Endothelial cell of umbilical vein (primary cell): ENCODE results near the gene RNF224. TPM values are rescaled to one million over a fixed set of nuclear protein-coding genes. Genes with fewer than 3 reads are reported as not detected.

Source experiments
- BruUV-seq: library from RNA; stranded (reverse); fragments of 400-500 nt; replicated peaks from 2 replicates; lab custom pipeline; 2021; lab: Mats Ljungman, UMichigan
- CTCF ChIA-PET: fragments of 300-600, 350-600 bp; sonication (Branson Sonifier 250); formaldehyde crosslinking; loops from one replicate; lab custom pipeline; 2021; ENCODE audit warnings: antibody characterized with exemption, inconsistent platforms; lab: Charles Lee
- POLR2A ChIA-PET: fragments of 300-600, 350-600 bp; sonication (Branson Sonifier 250); formaldehyde crosslinking; loops from one replicate; lab custom pipeline; 2021; ENCODE audit warnings: antibody characterized with exemption, inconsistent platforms; lab: Charles Lee
- DNase-seq: peaks from one replicate; pipeline ENCODE4 v3.0.0-alpha.2; 2011; ENCODE audit warnings: low read depth, low spot score
- FAIRE-seq: peaks from 2 replicates; lab custom pipeline; 2011; peaks lifted over from hg19 to GRCh38; lab: Jason Lieb, UNC
- H2AFZ ChIP-seq: 2 replicates; pipeline ENCODE4 v1.6.0; 2012; ENCODE audit warnings: low read depth, low read length, control low read depth, inconsistent platforms
- H3K27ac ChIP-seq: 2 replicates; pipeline ENCODE4 v1.5.1; 2011; ENCODE audit warnings: low read depth, mild to moderate bottlenecking, control low read depth, low read length, moderate library complexity; ENCODE audit not compliant: insufficient read depth
- H3K27me3 ChIP-seq, 2 experiments: 2 replicates each; pipeline versions ENCODE4 v1.6.0 to v1.6.1; 2011; ENCODE audit warnings: low read length in 2 of 2, mixed read lengths in 1 of 2; ENCODE audit not compliant: control insufficient read depth in 2 of 2, insufficient read depth in 2 of 2
- H3K36me3 ChIP-seq, 2 experiments: 2 replicates in 1 of 2; 3 replicates in 1 of 2; pipeline ENCODE4 v1.5.1; 2011; ENCODE audit warnings: low read length in 2 of 2, mild to moderate bottlenecking in 1 of 2, moderate library complexity in 1 of 2; ENCODE audit not compliant: control insufficient read depth in 2 of 2, insufficient read depth in 2 of 2; ENCODE audit errors: extremely low read depth in 1 of 2
- H3K4me1 ChIP-seq: 3 replicates; pipeline ENCODE4 v1.5.1; 2011; ENCODE audit warnings: mild to moderate bottlenecking, low read length; ENCODE audit not compliant: control insufficient read depth, insufficient read depth; ENCODE audit errors: extremely low read depth
- H3K4me2 ChIP-seq: 2 replicates; pipeline ENCODE4 v1.6.1; 2011; ENCODE audit warnings: low read length, control low read depth, mixed read lengths; ENCODE audit not compliant: insufficient read depth
- H3K4me3 ChIP-seq, 3 experiments: fragments of 200-600 bp in 1 of 3; sonication (generic), shearing (Covaris generic) in 1 of 3; replicated peaks in 1 of 3; 2 replicates each; pipeline ENCODE4 v1.5.1; 2011 to 2016; ENCODE audit warnings: control low read depth in 3 of 3, low read length in 3 of 3, mild to moderate bottlenecking in 2 of 3, inconsistent platforms in 1 of 3, low read depth in 1 of 3, moderate library complexity in 1 of 3; ENCODE audit not compliant: insufficient read depth in 1 of 3
- H3K79me2 ChIP-seq: 2 replicates; pipeline ENCODE4 v1.6.0; 2012; ENCODE audit warnings: low read length, inconsistent platforms; ENCODE audit not compliant: control insufficient read depth, insufficient read depth
- H3K9ac ChIP-seq: replicated peaks from 2 replicates; pipeline ENCODE3; 2011; ENCODE audit warnings: low read length, control low read depth; ENCODE audit not compliant: insufficient read depth; ENCODE audit errors: extremely low read depth
- H3K9me1 ChIP-seq: replicated peaks from 3 replicates; pipeline ENCODE4 v1.6.0; 2011; ENCODE audit warnings: mild to moderate bottlenecking, low read length; ENCODE audit not compliant: control insufficient read depth, insufficient read depth; ENCODE audit errors: extremely low read depth
- H3K9me3 ChIP-seq: replicated peaks from 2 replicates; pipeline ENCODE4 v1.5.1; 2012; ENCODE audit warnings: low read length, inconsistent platforms; ENCODE audit not compliant: control insufficient read depth, insufficient read depth
- H4K20me1 ChIP-seq: replicated peaks from 2 replicates; pipeline ENCODE3; 2011; ENCODE audit warnings: mild to moderate bottlenecking, low read length; ENCODE audit not compliant: control insufficient read depth, insufficient read depth; ENCODE audit errors: extremely low read depth
- EZH2 ChIP-seq: IDR thresholded peaks from 2 replicates; pipeline ENCODE4 v1.6.1; 2012; ENCODE audit warnings: borderline replicate concordance, low read depth, mild to moderate bottlenecking, moderate library complexity, low read length, inconsistent platforms; ENCODE audit not compliant: severe bottlenecking
- FOS ChIP-seq: IDR thresholded peaks from 2 replicates; pipeline ENCODE4 v1.6.1; 2011; ENCODE audit warnings: mild to moderate bottlenecking, low read length, moderate library complexity, borderline replicate concordance; ENCODE audit not compliant: insufficient read depth
- GATA2 ChIP-seq: IDR thresholded peaks from 2 replicates; pipeline ENCODE4 v1.7.0; 2011; ENCODE audit warnings: low read depth, mild to moderate bottlenecking, moderate library complexity, mixed read lengths, low read length; ENCODE audit not compliant: insufficient read length, insufficient read depth
- JUN ChIP-seq: IDR thresholded peaks from 2 replicates; pipeline ENCODE4 v1.6.1; 2011; ENCODE audit warnings: borderline replicate concordance, low read depth; ENCODE audit not compliant: insufficient read length, insufficient read depth
- MYC ChIP-seq: IDR thresholded peaks from one replicate; pipeline ENCODE4 v1.6.1; 2011; ENCODE audit warnings: mild to moderate bottlenecking, low read depth, low read length
- POLR2A ChIP-seq: IDR thresholded peaks from 2 replicates; pipeline ENCODE4 v1.6.1; 2012; ENCODE audit warnings: low read depth, mild to moderate bottlenecking, control low read depth, low read length
- POLR2AphosphoS5 ChIP-seq: IDR thresholded peaks from 2 replicates; pipeline ENCODE4 v1.6.1; 2012; ENCODE audit warnings: low read depth, mild to moderate bottlenecking, control low read depth, low read length, moderate library complexity; ENCODE audit not compliant: insufficient read depth
- dilution Hi-C: fragments of 300-500 bp; cut with MboI; formaldehyde crosslinking; loops from one replicate; pipeline ENCODE4 v1.15.0; 2019; ENCODE audit warnings: low sequenced_read_pairs; ENCODE audit not compliant: extremely low pct_ligation_motif_present
- intact Hi-C: fragments of 100-400 bp; cut with micrococcal nuclease; formaldehyde crosslinking; loops from one replicate; pipeline ENCODE4 v1.10.0; 2022
- polyA plus RNA-seq, 4 experiments: library from polyadenylated mRNA; depleted of rRNA in 3 of 4; stranded (reverse) in 3 of 4; unstranded in 1 of 4; fragments of >200 nt; gene quantifications; 2 replicates each; pipeline versions ENCODE4 v1.2.1 to v1.2.3, GENCODE V29; 2011 to 2012; ENCODE audit warnings: missing spikeins in 1 of 4
- total RNA-seq: library from RNA; stranded (reverse); gene quantifications from 2 replicates; pipeline ENCODE4 v1.2.3, GENCODE V29; 2021
- TF ChIP-seq, protein P1 (sequence below), 2 donors: IDR thresholded peaks; 1 replicate in 1 of 2; 2 replicates in 1 of 2; pipeline ENCODE4 v1.5.1; 2011; ENCODE audit warnings: low read length in 2 of 2, mild to moderate bottlenecking in 2 of 2, moderate library complexity in 2 of 2, control low read depth in 1 of 2, inconsistent platforms in 1 of 2, low read depth in 1 of 2; ENCODE audit not compliant: insufficient read depth in 1 of 2; ENCODE audit errors: extremely low read depth in 1 of 2
- TF ChIP-seq, protein P2 (sequence below): IDR thresholded peaks from 2 replicates; pipeline ENCODE4 v1.6.1; 2011; ENCODE audit not compliant: insufficient read depth, insufficient read length

RNF224 gene
- total and polyA plus RNA-seq, 2 donors (not counting 3 experiments of a cell fraction or from before 2014, with no cell fraction given): not detected

DNA sequence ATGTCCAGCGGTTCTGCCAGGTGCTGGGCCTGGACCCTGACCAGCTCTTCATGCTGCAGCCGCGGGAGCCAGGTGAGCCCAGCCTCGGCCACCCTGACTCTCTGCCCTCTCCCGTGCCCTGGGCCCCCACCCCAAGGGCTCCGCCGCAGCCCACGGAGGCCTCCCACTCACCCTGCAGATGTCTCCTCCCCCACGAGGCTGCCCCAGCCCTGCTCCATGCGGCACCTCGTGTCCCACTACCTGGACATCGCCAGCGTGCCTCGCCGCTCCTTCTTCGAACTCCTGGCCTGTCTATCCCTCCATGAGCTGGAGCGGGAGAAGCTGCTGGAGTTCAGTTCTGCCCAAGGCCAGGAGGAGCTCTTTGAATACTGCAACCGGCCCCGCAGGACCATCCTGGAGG, 12.7 kb upstream of the RNF224 start:
- ChIA-PET POLR2A (interaction anchor here (1.0 kb wide), 1 partner anchor 14 kb away, joined by 3 read pairs; the partner anchor contains the start of gene TPRN), CTCF (interaction anchor here (0.7 to 1.9 kb wide), 4 partner anchors 8 to 22 kb away, joined by 6 to 14 read pairs (median 7); partner anchors contain the start of gene RNF224)
- H3K4me1 ChIP-seq: peaks cover 6% of the 10 kb centered on the region
- DNase-seq: no peak
- BruUV-seq: TSS peak; percentile 5
- H3K79me2 ChIP-seq: no peaks in the 10 kb centered on the region
- no peaks in the 10 kb centered on the region for H3K27me3 ChIP-seq
- no peak overlapping the region for H3K4me2 ChIP-seq
- intact Hi-C loops (no loop called here), dilution Hi-C loops (no loop called here)
- TF ChIP-seq, protein P1, sequence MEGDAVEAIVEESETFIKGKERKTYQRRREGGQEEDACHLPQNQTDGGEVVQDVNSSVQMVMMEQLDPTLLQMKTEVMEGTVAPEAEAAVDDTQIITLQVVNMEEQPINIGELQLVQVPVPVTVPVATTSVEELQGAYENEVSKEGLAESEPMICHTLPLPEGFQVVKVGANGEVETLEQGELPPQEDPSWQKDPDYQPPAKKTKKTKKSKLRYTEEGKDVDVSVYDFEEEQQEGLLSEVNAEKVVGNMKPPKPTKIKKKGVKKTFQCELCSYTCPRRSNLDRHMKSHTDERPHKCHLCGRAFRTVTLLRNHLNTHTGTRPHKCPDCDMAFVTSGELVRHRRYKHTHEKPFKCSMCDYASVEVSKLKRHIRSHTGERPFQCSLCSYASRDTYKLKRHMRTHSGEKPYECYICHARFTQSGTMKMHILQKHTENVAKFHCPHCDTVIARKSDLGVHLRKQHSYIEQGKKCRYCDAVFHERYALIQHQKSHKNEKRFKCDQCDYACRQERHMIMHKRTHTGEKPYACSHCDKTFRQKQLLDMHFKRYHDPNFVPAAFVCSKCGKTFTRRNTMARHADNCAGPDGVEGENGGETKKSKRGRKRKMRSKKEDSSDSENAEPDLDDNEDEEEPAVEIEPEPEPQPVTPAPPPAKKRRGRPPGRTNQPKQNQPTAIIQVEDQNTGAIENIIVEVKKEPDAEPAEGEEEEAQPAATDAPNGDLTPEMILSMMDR (IDR thresholded peaks at IDR 0.05; ENCODE audit: extremely low read depth in 1 of 2, insufficient read depth in 1 of 2, low read depth in 1 of 2, low read length in 2 of 2): no peak
- TF ChIP-seq EZH2 (no peak), POLR2A (no peak), FOS (no peak), GATA2 (no peak), JUN (no peak), POLR2AphosphoS5 (no peak), MYC (no peak)
- TF ChIP-seq, protein P2, sequence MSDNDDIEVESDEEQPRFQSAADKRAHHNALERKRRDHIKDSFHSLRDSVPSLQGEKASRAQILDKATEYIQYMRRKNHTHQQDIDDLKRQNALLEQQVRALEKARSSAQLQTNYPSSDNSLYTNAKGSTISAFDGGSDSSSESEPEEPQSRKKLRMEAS: no peak
- no peak overlapping the region for H3K27ac ChIP-seq
- H3K36me3 ChIP-seq: peaks cover 0 to 4% of the 10 kb centered on the region in 2 experiments
- H3K9ac ChIP-seq: no peak overlapping the region
- H3K4me3 ChIP-seq: no peak overlapping the region
- no peak overlapping the region for H2AFZ ChIP-seq
- no peaks in the 10 kb centered on the region for H4K20me1 ChIP-seq
- no peak for FAIRE-seq
- H3K9me1 ChIP-seq: no peaks in the 10 kb centered on the region
- H3K9me3 ChIP-seq: no peaks in the 10 kb centered on the region
